Endothelial cell (in vitro differentiated cells): ENCODE measurements around the gene PRPF31. TPM values are rescaled to one million over a fixed set of nuclear protein-coding genes. Genes with fewer than 3 reads are reported as not detected.

ENCODE experiments used
- DNase-seq: peaks from one replicate; pipeline ENCODE4 v3.0.0; 2021; ENCODE audit warnings: low spot score
- H3K27ac Mint-ChIP-seq: one replicate; pipeline ENCODE4 v1.8.0; 2021; ENCODE audit warnings: mixed read lengths, inconsistent platforms; ENCODE audit not compliant: unreplicated experiment
- H3K27me3 Mint-ChIP-seq: one replicate; pipeline ENCODE4 v1.8.0; 2021; ENCODE audit warnings: mild to moderate bottlenecking, moderate library complexity, mixed read lengths, inconsistent platforms; ENCODE audit not compliant: unreplicated experiment
- H3K36me3 Mint-ChIP-seq: one replicate; pipeline ENCODE4 v1.8.0; 2021; ENCODE audit warnings: mild to moderate bottlenecking, low read depth, mixed read lengths, inconsistent platforms; ENCODE audit not compliant: unreplicated experiment
- H3K4me1 Mint-ChIP-seq: one replicate; pipeline ENCODE4 v1.8.0; 2021; ENCODE audit warnings: mild to moderate bottlenecking, mixed read lengths, inconsistent platforms; ENCODE audit not compliant: unreplicated experiment
- H3K4me3 Mint-ChIP-seq: one replicate; pipeline ENCODE4 v1.8.0; 2021; ENCODE audit warnings: mild to moderate bottlenecking, mixed read lengths, inconsistent platforms; ENCODE audit not compliant: unreplicated experiment
- H3K9me3 Mint-ChIP-seq: one replicate; pipeline ENCODE4 v1.8.0; 2021; ENCODE audit warnings: mixed read lengths, inconsistent platforms; ENCODE audit not compliant: unreplicated experiment
- CTCF ChIP-seq: fragments of 200-600 bp; sonication (generic); IDR thresholded peaks from one replicate; pipeline ENCODE4 v1.5.0; 2021; ENCODE audit warnings: antibody characterized with exemption; ENCODE audit not compliant: unreplicated experiment
- total RNA-seq: library from RNA; stranded (reverse); fragmentation: NEBNext Ultra II Directional; extraction: Animal tissue kit (Norgen Biotek cat#: 25700); gene quantifications from one replicate; pipeline ENCODE4 v1.2.1, GENCODE V29; 2021; ENCODE audit not compliant: unreplicated experiment

Gene PRPF31
- total RNA-seq, 1 donor from 2014 or later = 71.7 TPM

- H3K4me1 Mint-ChIP-seq = peaks cover 6% of the 10 kb centered on the region
- H3K36me3 Mint-ChIP-seq = peaks cover 33% of the 10 kb centered on the region
- H3K9me3 Mint-ChIP-seq = no peaks in the 10 kb centered on the region
- peaks cover 17% of the 10 kb centered on the region for H3K27me3 Mint-ChIP-seq
- no peak for TF ChIP-seq CTCF
- DNase-seq = no peak
- no peak overlapping the region for H3K27ac Mint-ChIP-seq
- H3K4me3 Mint-ChIP-seq = no peak overlapping the region
Measured at GRCh38 chr19:54109651-54110050, 5.9 kb upstream of the PRPF31 start.

- H3K36me3 Mint-ChIP-seq = peaks cover 26% of the 10 kb centered on the region
- TF ChIP-seq CTCF = no peak
- DNase-seq = peak; percentile 45
- H3K27me3 Mint-ChIP-seq = peaks cover 22% of the 10 kb centered on the region
- peak overlapping the region; percentile 92 for H3K27ac Mint-ChIP-seq
- H3K4me1 Mint-ChIP-seq = peaks cover 25% of the 10 kb centered on the region
- H3K9me3 Mint-ChIP-seq = no peaks in the 10 kb centered on the region
- H3K4me3 Mint-ChIP-seq = peak overlapping the region; percentile 99
Measured at GRCh38 chr19:54114340-54115108, 1.0 kb upstream of the PRPF31 start.

- Mint-ChIP-seq H3K27me3 (peaks cover 14% of the 10 kb centered on the region), H3K4me3 (no peak overlapping the region), H3K9me3 (no peaks in the 10 kb centered on the region), H3K27ac (no peak overlapping the region), H3K4me1 (peaks cover 9% of the 10 kb centered on the region), H3K36me3 (peaks cover 38% of the 10 kb centered on the region)
- DNase-seq = no peak
- no peak for TF ChIP-seq CTCF
Measured at GRCh38 chr19:54121259-54121658, 5.7 kb downstream of the PRPF31 start.

- Mint-ChIP-seq H3K9me3 (no peaks in the 10 kb centered on the region), H3K4me1 (no peaks in the 10 kb centered on the region), H3K27ac (no peak overlapping the region), H3K36me3 (peaks cover 35% of the 10 kb centered on the region), H3K27me3 (peaks cover 14% of the 10 kb centered on the region), H3K4me3 (no peak overlapping the region)
- DNase-seq = no peak
- no peak for TF ChIP-seq CTCF
Measured at GRCh38 chr19:54123682-54124081, 8.1 kb downstream of the PRPF31 start.

- H3K27me3 Mint-ChIP-seq = peaks cover 14% of the 10 kb centered on the region
- no peaks in the 10 kb centered on the region for H3K9me3 Mint-ChIP-seq
- H3K4me3 Mint-ChIP-seq = no peak overlapping the region
- DNase-seq = no peak
- TF ChIP-seq CTCF = no peak
- H3K27ac Mint-ChIP-seq = no peak overlapping the region
- H3K4me1 Mint-ChIP-seq = no peaks in the 10 kb centered on the region
- H3K36me3 Mint-ChIP-seq = peaks cover 35% of the 10 kb centered on the region
Measured at GRCh38 chr19:54124393-54124792, 8.8 kb downstream of the PRPF31 start.
